T-helper 2 cell treated with Interferon-gamma antibody and Interleukin-4, amounts not matched to agents 5 μg/mL and 100 μg/mL, for 36 hours (primary cell): ENCODE results near the gene LRMDA.

Source experiments
- DNase-seq: peaks from one replicate; pipeline ENCODE4 v3.0.0; 2021; ENCODE audit warnings: low spot score
- H3K27ac Mint-ChIP-seq: one replicate; pipeline ENCODE4 v1.8.0; 2021; ENCODE audit warnings: mild to moderate bottlenecking, mixed read lengths
- H3K27me3 Mint-ChIP-seq: one replicate; pipeline ENCODE4 v1.8.0; 2021; ENCODE audit warnings: low read depth, mixed read lengths
- H3K36me3 Mint-ChIP-seq: one replicate; pipeline ENCODE4 v1.8.0; 2021; ENCODE audit warnings: low read depth, mixed read lengths
- H3K4me1 Mint-ChIP-seq: one replicate; pipeline ENCODE4 v1.8.0; 2021; ENCODE audit warnings: low read depth, mixed read lengths
- H3K4me3 Mint-ChIP-seq: one replicate; pipeline ENCODE4 v1.8.0; 2022; ENCODE audit warnings: mild to moderate bottlenecking, moderate library complexity, mixed read lengths
- H3K9me3 Mint-ChIP-seq: one replicate; pipeline ENCODE4 v1.8.0; 2021; ENCODE audit warnings: mixed read lengths

LRMDA gene

DNA sequence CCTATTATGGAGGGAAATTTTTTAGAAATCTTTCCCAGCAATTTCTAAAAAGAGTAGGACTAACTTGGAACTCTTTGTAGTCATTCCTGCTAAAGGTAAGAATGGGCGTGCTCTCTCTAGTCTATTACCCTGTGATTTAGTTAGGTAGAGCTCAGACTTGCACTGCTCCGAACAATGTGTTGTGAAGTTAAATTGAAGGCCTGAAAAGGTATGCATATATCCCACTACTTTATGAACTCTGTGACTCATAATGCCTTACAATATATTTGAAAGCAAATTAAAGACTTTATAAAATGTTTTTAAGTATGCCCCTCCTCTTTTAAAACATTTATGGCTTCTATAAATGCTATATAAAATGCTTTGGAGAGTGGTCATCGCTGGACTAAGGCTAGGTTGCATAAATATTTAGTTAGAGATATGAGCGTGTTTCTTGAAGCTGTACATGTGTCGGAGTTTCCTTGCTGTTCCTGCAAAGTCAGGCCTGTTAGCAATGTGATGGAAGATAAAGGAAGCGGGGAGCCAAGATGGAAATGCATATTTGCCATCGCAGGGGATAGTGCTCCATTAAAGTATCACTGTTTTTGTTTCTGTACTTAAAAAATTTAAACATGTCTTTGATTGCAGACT, 761.4 kb downstream of the LRMDA start:
- H3K4me3 Mint-ChIP-seq = no peak overlapping the region
- H3K27me3 Mint-ChIP-seq = no peaks in the 10 kb centered on the region
- no peaks in the 10 kb centered on the region for H3K36me3 Mint-ChIP-seq
- DNase-seq = no peak
- H3K4me1 Mint-ChIP-seq = no peaks in the 10 kb centered on the region
- no peak overlapping the region for H3K27ac Mint-ChIP-seq
- no peaks in the 10 kb centered on the region for H3K9me3 Mint-ChIP-seq

DNA sequence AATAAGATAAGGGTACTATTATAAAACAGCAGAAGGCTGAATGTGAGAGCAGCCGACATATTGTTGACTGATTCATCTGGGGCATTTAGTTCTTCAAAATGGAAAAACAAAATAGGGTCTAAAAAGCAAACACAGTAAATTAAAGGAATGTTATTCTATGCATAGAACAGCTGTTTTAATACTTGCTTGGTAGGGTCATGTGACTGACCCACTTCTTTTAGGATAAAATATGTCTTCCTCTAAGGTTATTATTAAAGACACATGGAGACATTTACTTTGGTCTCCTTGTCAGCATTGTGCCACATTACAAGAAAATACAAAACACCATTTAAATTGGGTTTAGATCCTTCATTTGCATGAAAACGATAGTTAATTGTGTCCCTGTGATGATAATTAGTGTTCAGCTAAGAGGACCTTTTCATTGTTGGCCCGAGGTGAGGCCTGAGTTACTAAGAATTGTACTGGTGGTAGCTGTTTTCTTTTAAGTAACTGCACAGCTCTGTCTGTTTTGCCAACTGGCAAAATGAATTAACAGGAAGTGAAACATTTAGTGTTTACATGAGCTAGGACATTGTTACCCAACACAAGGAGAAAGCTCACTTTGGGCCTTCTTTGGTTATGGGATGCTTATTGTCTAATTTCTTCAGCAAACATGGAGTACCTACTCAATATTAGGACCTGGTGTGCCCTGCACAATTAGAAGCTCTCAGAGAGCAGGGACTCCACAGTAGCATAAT, 764.4 kb downstream of the LRMDA start:
- DNase-seq = no peak
- no peaks in the 10 kb centered on the region for H3K4me1 Mint-ChIP-seq
- no peaks in the 10 kb centered on the region for H3K36me3 Mint-ChIP-seq
- no peaks in the 10 kb centered on the region for H3K27me3 Mint-ChIP-seq
- H3K27ac Mint-ChIP-seq = no peak overlapping the region
- no peaks in the 10 kb centered on the region for H3K9me3 Mint-ChIP-seq
- H3K4me3 Mint-ChIP-seq = no peak overlapping the region

DNA sequence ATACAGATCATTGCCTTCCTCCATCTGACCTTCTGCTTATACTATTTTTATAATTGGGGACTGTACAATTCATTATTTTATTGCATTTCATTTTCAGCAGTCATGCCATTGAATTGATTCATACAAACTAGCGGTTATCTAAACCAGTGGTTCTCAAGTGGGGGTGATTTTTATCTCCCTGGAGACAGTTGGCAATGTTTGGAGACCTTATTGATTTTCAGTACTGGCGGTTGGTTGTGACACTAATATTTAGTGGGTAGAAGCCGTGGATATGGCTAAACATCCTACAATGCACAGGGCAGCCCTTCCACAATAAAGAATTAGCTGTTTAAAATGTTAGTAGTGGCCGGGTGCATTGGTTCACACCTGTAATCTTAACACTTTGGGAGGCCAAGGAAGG, 765.9 kb downstream of the LRMDA start:
- Mint-ChIP-seq H3K27me3 (no peaks in the 10 kb centered on the region), H3K27ac (no peak overlapping the region), H3K4me3 (no peak overlapping the region), H3K9me3 (no peaks in the 10 kb centered on the region), H3K4me1 (no peaks in the 10 kb centered on the region), H3K36me3 (no peaks in the 10 kb centered on the region)
- no peak for DNase-seq

DNA sequence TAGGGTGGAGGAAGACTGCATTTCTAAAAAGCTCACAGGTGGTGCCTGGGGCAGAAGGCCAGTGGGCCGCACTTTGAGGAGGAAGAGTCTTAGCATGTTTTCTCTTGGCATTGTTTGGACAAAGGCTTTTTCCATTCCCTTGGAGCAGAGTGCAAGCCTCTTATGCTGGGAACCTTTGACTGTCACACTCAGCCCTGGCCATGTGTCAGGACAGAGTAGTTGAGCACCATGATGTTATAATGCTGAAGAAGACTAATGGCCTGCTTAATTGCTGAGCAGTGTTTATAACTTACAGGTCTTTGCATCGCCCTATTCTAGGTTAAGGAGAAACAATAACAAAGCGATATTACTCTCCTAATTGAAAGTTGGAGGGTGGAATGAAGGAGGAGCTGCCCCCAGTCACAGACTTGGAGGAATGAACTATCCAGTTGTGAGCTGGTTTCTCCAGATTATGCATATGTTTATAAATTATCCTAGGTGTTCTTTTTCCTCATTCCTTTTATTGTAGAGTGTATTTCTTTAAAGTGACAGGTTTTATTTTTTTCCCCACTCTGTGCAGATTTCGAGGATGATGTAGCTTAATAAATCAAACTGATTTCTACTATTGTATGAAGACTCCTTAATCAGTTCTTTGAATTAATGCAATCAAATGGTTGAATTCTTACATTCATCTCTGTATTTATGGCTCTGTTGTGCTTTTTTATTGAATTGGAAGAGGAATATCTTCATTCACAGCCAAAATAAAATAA, 767.0 kb downstream of the LRMDA start:
- Mint-ChIP-seq H3K27me3 (no peaks in the 10 kb centered on the region), H3K4me1 (no peaks in the 10 kb centered on the region), H3K36me3 (no peaks in the 10 kb centered on the region)

DNA sequence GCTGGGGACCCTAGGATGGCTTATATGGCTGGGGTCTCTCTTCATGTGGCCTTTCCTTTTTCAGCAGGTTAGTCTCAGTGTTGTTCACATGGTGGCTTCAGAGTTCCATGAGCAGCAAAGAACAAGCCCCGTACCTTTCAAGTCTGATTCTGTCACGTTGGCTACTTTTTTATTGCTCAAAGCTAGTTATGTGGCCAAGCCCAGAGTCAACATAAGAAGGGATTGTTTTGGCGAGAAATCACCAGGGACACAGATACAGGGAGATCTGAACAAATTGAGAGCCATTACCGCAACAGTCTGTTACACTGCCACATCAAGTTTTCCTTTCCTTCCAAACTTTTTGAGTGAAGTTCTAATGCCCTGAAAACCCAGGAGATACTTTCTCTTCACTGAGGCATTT, 770.5 kb downstream of the LRMDA start:
- Mint-ChIP-seq H3K36me3 (no peaks in the 10 kb centered on the region), H3K27me3 (no peaks in the 10 kb centered on the region), H3K4me1 (no peaks in the 10 kb centered on the region), H3K4me3 (no peak overlapping the region), H3K27ac (no peak overlapping the region), H3K9me3 (no peaks in the 10 kb centered on the region)
- DNase-seq = no peak

More for the DNA sequence above, 767.0 kb downstream of the LRMDA start:
- DNase-seq = no peak
- no peaks in the 10 kb centered on the region for H3K9me3 Mint-ChIP-seq
- H3K4me3 Mint-ChIP-seq = no peak overlapping the region
- H3K27ac Mint-ChIP-seq = no peak overlapping the region

DNA sequence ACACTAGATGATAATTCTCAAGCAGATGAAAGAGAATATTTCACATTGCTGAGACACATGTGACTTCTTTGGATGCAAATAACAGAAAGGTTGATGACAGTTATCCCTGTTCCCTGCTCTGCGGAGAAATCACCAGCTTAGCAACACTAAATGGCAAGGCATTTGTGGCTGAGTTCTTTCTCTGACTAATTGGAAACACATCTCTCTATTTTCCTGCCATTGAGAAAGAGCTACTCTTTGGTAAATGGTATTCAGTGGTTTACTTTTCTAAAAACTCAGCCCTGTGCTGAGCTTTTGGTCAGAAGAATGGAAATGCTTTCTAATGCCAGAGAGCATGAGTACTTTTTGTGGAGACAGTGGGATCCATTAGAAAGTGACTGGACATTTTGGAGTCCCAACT, 771.4 kb downstream of the LRMDA start:
- Mint-ChIP-seq H3K4me1 (no peaks in the 10 kb centered on the region), H3K36me3 (no peaks in the 10 kb centered on the region), H3K27me3 (no peaks in the 10 kb centered on the region), H3K9me3 (no peaks in the 10 kb centered on the region), H3K27ac (no peak overlapping the region), H3K4me3 (no peak overlapping the region)
- DNase-seq = no peak

DNA sequence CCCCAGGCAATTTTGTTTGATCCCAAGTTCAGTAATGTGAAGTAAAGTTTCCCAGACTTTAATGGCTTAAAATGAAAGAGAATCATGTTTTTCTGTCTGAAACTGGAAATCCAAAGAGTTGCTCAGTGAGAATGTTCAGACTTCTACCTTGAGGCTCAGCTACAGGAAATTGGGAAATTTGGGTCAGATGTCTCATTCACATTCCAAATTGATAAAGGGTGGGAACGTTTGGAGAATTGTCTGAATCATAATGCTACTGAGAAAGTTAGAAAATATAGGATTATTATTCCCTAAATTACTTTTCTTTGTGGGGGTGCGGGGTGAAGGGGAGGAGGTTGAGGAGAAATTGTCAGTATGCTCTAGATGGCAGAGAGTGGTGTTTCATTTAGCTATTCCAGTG, 773.9 kb downstream of the LRMDA start:
- no peak for DNase-seq
- H3K27me3 Mint-ChIP-seq = no peaks in the 10 kb centered on the region
- H3K4me3 Mint-ChIP-seq = no peak overlapping the region
- H3K36me3 Mint-ChIP-seq = no peaks in the 10 kb centered on the region
- no peak overlapping the region for H3K27ac Mint-ChIP-seq
- H3K9me3 Mint-ChIP-seq = no peaks in the 10 kb centered on the region
- H3K4me1 Mint-ChIP-seq = no peaks in the 10 kb centered on the region

DNA sequence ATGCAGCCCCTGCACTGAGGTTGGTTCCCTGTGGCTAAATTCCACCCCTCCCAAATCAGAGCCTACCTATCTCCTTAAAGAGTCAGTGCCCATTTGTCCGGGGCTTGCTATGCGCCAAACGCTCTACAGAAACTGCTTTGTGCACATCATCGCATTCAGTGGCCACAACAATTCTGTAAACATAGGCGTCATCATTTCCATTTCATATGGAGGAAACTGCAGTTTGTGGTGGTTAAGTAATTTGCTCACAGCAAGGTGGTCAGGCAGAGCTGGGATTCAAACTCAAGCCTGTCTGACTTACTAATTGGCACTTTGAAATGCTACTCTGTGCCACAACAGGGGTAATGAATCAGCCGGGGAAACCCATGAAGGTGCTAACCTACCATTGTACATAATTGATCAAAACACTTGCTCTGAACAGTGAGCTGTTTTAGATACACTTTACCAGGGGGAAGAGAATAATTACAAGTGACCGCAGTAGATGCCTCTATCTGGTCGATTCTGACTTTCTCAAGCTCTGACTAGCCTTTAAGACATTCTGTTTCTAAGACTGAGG, 775.5 kb downstream of the LRMDA start:
- Mint-ChIP-seq H3K27ac (no peak overlapping the region), H3K4me1 (no peaks in the 10 kb centered on the region), H3K9me3 (no peaks in the 10 kb centered on the region), H3K36me3 (no peaks in the 10 kb centered on the region), H3K4me3 (no peak overlapping the region), H3K27me3 (no peaks in the 10 kb centered on the region)
- DNase-seq = no peak

DNA sequence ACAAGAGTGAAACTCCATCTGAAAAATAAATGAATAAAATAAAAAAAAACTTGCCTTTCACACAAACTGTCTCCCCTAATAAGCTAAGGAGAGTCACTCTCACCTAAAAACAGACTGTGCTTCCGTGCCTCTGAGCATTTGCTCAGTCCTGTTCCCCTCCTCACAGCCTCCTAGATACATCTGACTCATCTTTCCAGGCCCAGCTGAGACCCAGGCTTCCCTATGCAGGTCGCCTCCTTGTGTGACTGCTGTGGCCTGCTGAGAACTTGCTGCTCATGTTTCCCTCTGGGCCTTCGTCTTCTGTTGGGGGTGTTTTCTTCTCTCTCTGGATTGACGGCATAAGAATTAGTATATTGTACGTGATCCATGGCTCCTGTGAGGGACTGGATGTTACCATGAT, 777.7 kb downstream of the LRMDA start:
- Mint-ChIP-seq H3K27ac (no peak overlapping the region), H3K4me3 (no peak overlapping the region), H3K4me1 (no peaks in the 10 kb centered on the region), H3K27me3 (no peaks in the 10 kb centered on the region), H3K36me3 (no peaks in the 10 kb centered on the region), H3K9me3 (no peaks in the 10 kb centered on the region)
- DNase-seq = no peak

DNA sequence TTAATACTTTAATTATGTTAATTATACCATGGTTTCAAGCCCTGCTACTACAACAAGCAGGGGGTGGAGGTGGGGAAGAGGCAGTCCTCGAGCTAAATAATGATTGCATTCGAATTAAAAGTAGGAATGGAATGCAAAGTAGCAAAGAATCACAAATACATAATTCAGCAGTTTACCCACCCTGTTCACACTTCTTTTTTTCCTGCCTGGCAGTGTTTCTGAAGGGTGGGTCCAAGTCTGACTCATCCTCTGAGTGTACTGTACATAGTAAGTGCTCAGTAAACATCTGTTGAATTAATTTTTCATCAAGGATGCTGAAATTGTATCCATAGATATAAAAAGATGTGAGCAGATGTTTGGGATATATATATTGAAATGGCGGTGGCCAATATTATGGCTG, 778.8 kb downstream of the LRMDA start:
- no peak overlapping the region for H3K4me3 Mint-ChIP-seq
- H3K36me3 Mint-ChIP-seq = no peaks in the 10 kb centered on the region
- no peaks in the 10 kb centered on the region for H3K27me3 Mint-ChIP-seq
- no peaks in the 10 kb centered on the region for H3K9me3 Mint-ChIP-seq
- no peak overlapping the region for H3K27ac Mint-ChIP-seq
- no peaks in the 10 kb centered on the region for H3K4me1 Mint-ChIP-seq
- no peak for DNase-seq

DNA sequence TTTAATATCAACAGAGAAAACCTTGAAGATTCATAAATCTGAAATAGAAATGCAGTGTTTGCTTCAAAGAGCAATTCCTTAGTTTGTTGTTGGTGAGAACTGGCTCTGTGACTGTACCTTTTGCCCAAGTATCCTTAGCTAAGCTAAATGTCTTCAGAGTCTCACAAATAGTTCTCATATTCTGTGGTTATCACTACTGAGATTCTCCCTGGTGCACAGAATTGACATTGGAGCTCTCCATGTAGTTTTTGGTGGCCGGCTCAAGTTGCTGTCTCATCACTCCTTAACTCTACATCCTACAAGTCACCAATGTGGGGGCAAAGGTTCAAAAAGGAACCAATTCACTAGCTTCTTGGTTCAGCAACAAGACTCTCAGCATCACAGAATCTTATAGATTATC, 780.3 kb downstream of the LRMDA start:
- Mint-ChIP-seq H3K9me3 (no peaks in the 10 kb centered on the region), H3K27me3 (no peaks in the 10 kb centered on the region), H3K4me1 (no peaks in the 10 kb centered on the region), H3K27ac (no peak overlapping the region), H3K36me3 (no peaks in the 10 kb centered on the region), H3K4me3 (no peak overlapping the region)
- DNase-seq = no peak

DNA sequence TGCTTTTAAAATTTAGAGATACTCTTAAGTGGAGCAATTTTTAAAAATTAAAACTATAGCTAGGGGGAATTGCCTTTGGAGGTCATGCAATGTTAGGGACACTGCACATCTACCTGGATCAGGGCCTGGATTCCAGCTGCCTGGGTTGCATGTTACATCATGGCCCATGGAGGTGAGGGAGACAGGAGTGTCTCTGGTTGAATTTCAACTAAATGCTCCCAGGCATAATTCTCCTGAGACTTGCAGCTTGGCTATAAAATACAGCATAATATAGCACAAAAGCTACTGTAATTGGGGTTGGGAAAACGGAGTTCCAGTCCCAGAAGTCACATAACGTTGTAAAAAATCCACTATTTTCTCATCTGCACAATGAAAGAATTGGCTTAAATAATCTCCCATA, 782.5 kb downstream of the LRMDA start:
- no peaks in the 10 kb centered on the region for H3K4me1 Mint-ChIP-seq
- H3K4me3 Mint-ChIP-seq = no peak overlapping the region
- H3K36me3 Mint-ChIP-seq = no peaks in the 10 kb centered on the region
- no peak for DNase-seq
- H3K27ac Mint-ChIP-seq = no peak overlapping the region
- H3K9me3 Mint-ChIP-seq = no peaks in the 10 kb centered on the region
- no peaks in the 10 kb centered on the region for H3K27me3 Mint-ChIP-seq

DNA sequence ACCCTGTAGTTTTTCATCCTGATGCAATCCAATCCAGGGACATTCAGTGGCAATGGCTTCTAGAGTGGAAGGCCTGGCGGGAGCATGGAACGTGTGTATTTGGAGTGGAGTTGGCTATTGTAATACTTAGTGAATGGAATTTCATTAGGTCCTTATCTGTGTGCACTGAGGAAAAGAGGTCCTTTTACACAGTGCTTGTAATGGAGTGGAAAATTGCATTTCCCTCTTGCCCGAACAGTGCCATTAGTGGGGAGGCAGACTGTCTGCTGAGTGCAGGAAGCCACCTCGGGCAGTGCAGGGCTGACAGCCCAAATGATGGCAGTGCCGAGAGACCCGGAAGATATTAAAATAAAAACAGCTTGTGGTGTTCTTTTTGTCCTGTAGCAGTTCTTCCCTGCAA, 786.6 kb downstream of the LRMDA start:
- Mint-ChIP-seq H3K4me3 (no peak overlapping the region), H3K27me3 (no peaks in the 10 kb centered on the region), H3K27ac (no peak overlapping the region), H3K9me3 (peaks cover 4% of the 10 kb centered on the region), H3K4me1 (no peaks in the 10 kb centered on the region), H3K36me3 (no peaks in the 10 kb centered on the region)
- DNase-seq = no peak

DNA sequence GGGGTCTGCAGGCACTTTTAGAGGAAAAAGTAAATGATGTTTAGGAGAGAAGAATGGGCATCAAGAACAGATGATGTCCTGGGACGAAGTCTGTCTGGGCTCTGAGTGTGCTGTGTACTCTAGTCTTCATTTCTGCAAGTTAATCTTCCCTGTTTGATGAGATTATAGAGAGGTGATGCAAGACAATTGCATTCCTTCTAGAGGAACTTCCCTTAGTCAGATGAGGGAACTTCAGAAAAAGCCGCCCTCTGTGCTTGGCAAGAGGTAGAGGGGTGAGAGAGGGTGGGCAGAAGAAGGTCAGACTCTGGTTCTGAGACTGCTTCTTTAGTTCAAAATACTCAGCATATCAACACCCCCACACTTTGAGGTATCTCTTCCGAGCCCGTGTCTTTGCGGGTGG, 797.9 kb downstream of the LRMDA start:
- peaks cover 4% of the 10 kb centered on the region for H3K9me3 Mint-ChIP-seq
- DNase-seq = no peak
- no peaks in the 10 kb centered on the region for H3K36me3 Mint-ChIP-seq
- H3K27ac Mint-ChIP-seq = no peak overlapping the region
- no peak overlapping the region for H3K4me3 Mint-ChIP-seq
- H3K4me1 Mint-ChIP-seq = no peaks in the 10 kb centered on the region
- no peaks in the 10 kb centered on the region for H3K27me3 Mint-ChIP-seq
